HG02763 (cell line): ENCODE measurements around the gene IL18.
"Not testable (repeated sequence)": the region's sequence is repeated elsewhere in the genome, so short reads cannot be mapped to it uniquely, and the experiment has no call there.

Experiments
- ATAC-seq: cut with Tn5 transposase; IDR thresholded peaks from one replicate; pipeline ENCODE4 v1.9.1; 2021; ENCODE audit warnings: mild to moderate bottlenecking, moderate library complexity; ENCODE audit not compliant: unreplicated experiment

Gene IL18

GRCh38 chr11:112121981-112122615, 41.8 kb downstream of the IL18 start:
- no peak for ATAC-seq

- ATAC-seq = no peak
These were observed 45.7 kb downstream of the IL18 start for GRCh38 chr11:112118176-112118575.

- no peak for ATAC-seq
These were observed 48.5 kb downstream of the IL18 start for GRCh38 chr11:112115386-112115785.

- ATAC-seq = no peak
These were observed 49.4 kb downstream of the IL18 start for GRCh38 chr11:112114460-112114859.

GRCh38 chr11:112113539-112114457, 50.1 kb downstream of the IL18 start:
- no peak for ATAC-seq

GRCh38 chr11:112106070-112106469, 57.8 kb downstream of the IL18 start:
- ATAC-seq = no peak

GRCh38 chr11:112103446-112103845, 60.4 kb downstream of the IL18 start:
- ATAC-seq = no peak

- ATAC-seq = no peak
These were observed 63.4 kb downstream of the IL18 start for GRCh38 chr11:112100462-112100861.

GRCh38 chr11:112097734-112098528, 66.0 kb downstream of the IL18 start:
- ATAC-seq = no peak

GRCh38 chr11:112096194-112096593, 67.7 kb downstream of the IL18 start:
- ATAC-seq = no peak

GRCh38 chr11:112095302-112095701, 68.6 kb downstream of the IL18 start:
- ATAC-seq = not testable (repeated sequence)
